H4 (cell line): Measurements from ENCODE around the gene TMEM184A. TPM values are rescaled to one million over a fixed set of nuclear protein-coding genes. Genes with fewer than 3 reads are reported as not detected.
A peak's percentile ranks its signal among the peaks of the same experiment; 100 is the strongest.

Experiments used
- DNase-seq: peaks from one replicate; pipeline ENCODE4 v3.0.0-alpha.2; 2015; ENCODE audit warnings: low spot score
- total RNA-seq: library from RNA; depleted of rRNA; stranded (reverse); fragments of >200 nt; shearing (Covaris generic); gene quantifications from 2 replicates; pipeline ENCODE4 v1.2.3, GENCODE V29; 2014

The TMEM184A gene
- total RNA-seq, 1 experiment from 2014 or later: 4.4 TPM

GRCh38 chr7:1567896-1568510 lies 12.0 kb upstream of the TMEM184A start:
- peak; percentile 84 for DNase-seq

DNA sequence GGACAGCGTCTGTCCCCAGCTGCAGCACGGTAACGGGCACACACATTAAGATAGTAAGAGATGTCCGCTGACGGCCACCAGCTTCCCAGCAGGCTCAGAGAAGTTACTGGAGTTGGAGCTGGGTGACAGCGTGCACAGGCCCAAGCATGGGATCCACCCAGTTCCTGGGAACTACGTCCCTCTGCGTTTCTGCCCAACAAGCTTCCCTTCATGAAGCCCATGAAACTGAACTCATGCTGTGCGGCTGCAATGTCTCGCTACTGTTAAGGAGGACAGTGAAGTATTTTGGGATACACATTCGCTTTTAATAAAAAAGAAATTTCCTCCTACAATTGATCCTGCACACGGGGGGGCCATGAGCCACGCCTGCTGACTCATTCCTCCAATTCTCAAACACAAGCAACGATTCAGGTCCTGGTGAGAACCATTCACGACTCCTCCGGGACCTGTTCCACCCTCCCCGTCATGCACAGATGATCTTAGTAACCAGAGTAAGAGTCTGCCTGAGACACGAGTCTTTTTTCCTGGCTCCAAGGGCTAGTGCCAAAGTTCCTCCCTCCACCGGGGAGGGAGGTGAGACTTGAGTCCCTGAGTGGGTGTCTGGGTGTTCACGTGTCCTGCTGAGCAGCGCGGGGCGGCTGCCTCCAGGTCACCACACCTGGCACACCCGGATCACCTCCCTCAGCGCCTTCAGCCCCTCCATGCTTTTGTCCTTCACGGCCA lies 11.2 kb upstream of the TMEM184A start:
- peak; percentile 74 for DNase-seq

DNA sequence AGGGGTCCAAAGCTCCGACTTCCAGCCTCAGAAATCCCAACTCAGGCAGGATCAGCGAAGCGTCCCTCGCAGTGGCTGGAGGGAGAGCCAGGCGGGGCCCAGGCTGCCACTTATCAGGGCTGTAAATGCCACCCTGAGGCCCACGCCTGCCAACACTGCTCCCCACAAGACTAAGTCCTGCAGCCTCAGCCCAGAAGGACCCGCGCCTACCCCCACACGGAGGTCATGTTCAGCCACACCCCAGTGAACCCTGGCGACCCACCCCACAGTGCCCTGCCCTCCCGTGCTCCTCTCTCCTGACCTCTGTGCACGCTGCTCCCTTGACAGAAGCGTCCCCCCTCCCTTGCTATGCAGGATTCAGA lies 10.7 kb upstream of the TMEM184A start:
- no peak for DNase-seq

DNA sequence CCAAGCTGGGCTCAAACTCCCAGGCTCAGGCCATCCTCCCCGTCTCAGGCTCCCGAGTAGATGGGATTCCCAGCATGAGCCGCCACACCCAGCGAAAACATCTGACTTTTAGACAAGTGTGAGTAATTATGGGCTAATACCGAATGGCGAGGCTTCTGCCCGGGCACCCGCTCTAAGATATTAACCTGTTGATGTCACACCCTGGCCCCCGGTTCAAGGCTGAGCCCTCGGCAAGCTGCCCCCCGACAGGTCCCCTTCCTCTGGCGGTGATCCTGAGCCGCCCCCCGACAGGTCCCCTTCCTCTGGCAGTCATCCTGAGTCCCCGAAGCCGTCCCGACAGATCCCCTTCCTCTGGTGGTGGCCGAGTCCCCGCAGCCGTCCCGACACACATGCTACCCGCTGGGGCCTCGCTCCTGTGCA lies 8.6 kb upstream of the TMEM184A start:
- no peak for DNase-seq

DNA sequence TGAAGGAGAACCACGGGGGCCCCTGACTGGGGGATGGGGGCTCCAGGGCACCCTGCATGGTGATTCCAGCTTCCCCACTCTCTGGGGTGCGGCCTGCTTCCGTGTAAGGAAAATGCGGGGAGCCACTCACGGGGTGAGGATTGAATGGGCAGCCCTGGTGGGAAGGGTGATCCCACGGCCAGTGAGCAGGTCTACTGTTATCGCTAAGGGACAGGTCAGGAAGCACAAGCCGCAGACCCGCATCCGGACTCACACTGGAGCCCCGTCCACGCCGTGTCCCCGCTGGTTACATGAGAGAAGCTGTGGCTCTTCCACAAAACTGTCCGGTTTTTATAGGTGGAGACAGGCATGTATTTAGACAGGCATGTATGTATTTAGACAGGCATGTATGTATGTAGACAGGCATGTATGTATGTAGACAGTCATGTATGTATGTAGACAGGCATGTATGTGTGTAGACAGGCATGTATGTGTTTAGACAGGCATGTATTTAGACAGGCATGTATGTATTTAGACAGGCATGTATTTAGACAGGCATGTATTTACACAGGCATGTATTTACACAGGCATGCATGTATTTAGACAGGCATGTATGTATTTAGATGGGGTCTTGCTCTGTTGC lies 8.1 kb upstream of the TMEM184A start:
- no peak for DNase-seq

DNA sequence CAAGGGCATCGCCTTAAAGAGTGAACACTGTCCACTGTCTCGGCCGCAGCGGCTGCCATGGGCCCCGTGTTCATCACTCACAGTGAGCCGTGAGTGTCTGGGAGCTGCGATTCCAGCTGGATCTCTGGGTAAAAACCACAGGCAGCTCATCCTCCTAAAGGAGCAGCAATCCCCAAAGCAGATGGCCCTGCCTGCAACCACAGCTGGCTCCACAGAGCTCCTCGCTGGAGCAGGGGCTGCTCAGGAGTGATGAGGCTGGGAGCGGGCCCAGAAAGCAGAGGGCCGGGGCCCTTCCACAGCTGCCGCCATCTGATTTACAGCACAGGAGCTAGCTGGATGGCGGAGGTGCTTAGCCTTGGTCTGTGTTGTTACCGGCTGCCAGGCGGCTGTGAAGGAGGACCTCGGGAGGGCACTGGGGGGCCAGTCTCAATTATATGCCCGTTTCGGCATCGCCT lies 6.6 kb upstream of the TMEM184A start:
- DNase-seq: no peak

- no peak for DNase-seq
These were observed 6.1 kb upstream of the TMEM184A start for GRCh38 chr7:1562116-1562515.

DNA sequence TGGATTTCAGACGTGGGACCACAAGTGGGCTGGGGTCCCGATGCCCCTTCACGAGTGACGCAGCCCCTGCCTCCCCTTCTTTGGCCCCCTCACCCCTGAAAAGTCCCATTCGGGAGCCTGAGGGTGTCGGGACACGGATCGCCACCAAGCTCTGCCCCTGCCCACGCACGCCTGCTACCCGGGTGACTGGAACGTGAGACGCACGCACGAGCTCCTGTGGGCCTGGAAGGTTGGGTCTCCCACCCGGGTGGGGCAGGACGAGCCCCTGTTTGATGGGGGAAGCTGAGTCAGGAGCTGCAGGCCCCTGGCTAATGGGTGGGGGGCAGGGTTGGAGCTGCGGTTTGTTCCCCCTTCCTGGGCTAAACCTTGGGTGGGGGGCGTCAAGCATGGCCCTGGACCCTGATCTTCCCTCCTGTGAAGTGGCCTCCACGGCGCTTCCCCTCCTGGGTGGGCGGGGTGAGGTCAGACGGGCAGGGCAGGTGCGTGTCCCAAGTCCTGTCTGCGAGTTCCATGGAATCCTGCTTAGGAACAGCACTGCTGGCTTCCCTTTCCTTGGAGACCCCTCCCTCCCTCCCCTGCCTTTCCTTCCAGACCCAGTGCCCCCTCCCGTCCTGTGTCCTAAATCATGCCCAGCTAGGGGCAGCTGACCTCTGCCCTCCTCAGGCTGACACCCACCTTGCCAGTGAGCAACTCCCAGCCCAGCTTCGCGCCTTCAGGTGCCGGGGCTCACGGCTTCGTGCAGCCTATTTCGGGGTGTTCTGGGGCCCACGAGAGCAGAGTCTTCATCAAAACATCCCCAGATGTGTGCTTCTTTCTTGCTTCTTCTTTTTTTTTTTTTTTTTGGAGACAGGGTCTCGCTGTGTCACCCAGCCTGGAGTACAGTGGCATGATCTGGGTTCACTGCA lies 5.3 kb upstream of the TMEM184A start:
- no peak for DNase-seq

- DNase-seq: no peak
These were observed 4.6 kb upstream of the TMEM184A start for GRCh38 chr7:1560620-1561031.

GRCh38 chr7:1559626-1560590 lies 3.9 kb upstream of the TMEM184A start:
- DNase-seq: no peak

DNA sequence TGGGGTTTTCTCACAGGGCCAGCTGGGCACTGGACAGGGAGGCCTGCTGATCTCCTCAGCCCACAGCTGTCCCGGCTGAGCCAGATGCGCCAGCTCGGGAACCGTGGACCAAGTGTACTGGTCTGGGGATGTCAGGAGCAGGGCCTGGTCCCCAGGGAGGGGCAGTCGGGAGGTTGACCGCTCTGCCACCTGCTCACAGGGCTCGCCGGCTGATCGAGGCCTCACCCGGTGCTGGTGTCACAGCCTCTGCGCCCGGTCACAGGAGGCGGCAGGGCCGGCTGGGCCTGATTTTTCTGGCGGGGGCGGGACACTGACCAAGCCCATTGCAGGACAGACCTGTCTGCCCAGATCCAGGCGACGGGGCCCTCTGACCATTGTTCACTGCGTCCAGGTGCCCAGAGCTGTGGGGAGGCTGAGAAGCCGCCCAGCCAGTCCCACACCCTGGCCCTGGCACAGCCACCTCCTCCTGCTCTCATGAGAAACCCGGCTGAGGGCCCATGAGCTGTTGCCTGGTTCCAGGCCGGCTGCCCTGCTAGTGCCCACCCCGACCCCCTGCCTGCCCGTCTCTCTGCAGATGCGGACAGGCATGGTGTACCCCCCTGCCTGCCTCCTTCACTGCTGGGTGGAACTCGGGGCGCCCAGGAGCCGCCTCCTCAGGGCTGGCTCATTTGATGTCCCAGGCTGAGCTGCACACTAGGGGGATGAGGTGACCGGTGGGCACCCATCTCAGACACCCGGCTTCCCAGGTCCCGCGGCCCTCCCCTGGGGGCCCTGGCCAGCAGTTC lies 3.0 kb upstream of the TMEM184A start:
- no peak for DNase-seq

DNA sequence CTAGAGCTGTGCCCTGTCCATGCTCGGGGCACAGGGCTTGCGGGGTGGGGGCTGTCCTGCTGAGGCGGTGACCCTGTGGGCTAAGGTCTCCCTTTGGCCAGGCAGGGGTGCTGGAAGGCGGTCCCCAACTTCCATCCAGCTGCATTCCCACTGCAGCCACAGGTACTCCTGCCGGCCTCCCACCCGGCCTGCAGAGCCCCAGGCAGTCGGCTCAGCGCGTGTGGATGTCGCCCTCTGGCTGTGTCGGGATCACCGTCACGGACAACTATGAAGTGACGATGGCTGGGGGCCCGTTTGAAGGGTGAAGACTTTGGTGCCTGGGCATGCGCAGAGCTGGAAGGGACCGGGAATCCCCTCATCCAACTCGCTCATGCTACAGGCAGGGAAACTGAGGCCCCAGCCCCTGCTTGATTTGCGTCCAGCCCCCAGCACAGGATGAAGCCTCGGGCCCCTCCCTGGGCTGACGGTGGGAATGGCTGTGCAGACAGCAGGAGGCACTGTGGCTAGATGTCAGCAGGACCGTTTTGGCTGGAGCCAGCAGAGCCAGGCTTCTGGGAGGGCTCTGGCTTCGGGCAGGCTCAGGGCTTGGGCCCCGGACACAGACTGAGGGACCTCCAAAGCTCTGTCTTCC lies 2.3 kb upstream of the TMEM184A start:
- DNase-seq: no peak

DNA sequence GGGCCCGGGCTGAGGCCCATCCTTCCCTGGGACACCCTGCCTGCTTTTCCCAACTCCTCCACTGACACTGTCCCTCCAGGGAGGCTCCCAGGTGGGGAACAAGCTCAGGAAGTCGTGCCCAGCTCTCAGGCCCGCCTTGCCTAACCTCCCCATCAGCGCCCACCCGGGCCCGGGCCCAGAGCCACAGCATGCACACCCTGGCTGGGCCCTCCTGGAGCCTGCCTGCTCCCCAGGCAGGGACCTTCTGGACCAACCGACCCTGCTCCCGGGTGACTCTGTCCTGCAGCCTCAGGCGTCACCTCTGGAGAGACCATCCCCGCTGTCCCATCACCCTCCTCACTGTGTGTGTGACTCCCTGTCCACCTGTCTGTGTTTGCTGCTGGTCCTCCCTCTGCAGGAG lies 1.8 kb upstream of the TMEM184A start:
- no peak for DNase-seq

DNA sequence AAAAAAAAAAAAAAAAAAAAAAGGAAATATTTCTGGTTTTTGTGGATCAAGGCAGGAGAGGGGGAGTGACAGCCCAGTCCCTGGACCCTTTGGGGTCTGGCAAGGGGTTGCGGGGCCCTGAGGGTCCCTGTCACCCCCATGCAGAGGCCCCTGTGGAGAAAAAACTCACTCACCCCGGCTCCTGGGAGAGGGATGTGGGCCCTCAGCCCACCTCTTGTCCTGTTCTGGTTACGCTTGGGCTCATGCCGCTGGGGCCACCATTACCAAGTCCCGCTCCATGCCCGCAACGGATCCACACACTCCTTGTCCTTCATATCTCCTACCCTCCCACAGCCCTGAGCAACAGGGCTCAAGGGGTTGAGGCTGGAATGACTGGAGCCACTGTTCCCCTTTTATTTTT lies 1.0 kb upstream of the TMEM184A start:
- DNase-seq: no peak

- peak; percentile 100 for DNase-seq
These were observed 776 bp downstream of the TMEM184A start for GRCh38 chr7:1555046-1555812.

- no peak for DNase-seq
These were observed 1.5 kb downstream of the TMEM184A start for GRCh38 chr7:1554333-1555045.

DNA sequence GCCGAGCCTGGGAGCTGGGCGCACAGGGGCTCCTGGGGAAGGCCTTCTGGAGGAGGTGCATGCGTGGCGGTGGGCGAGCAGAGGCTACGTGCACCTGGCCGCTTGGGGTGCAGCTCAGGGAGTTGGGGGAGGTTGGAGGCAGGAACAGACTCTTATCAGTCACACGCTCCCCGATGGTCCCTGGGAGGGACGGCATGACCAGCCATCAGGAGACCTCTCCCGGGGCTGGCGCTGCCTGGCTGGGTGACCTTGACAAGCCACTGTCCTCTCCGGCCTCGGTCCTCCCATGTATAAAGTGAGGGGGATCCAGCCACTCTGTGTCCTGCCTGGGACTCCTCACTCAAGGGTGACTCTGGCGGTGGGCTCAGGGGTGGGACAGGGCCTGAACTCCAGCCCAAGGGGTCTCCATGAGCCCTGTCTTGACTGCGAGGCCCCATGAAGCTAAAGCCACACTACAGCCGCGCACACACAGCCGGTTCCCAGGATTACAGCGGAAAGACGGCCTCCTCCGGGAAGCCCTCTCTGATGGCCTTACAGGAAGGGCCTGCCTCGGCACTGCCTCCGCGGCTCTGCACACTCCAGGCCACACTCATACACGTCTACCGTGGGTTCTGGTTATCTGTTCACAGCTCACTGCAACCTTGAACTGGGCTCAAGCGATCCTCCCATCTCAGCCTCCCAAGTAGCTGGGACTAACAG lies 2.3 kb downstream of the TMEM184A start:
- no peak for DNase-seq

GRCh38 chr7:1552200-1552599 lies 3.8 kb downstream of the TMEM184A start:
- no peak for DNase-seq
